H9 (cell line): Measurements from ENCODE around the gene STPG1. TPM values are rescaled to one million over a fixed set of nuclear protein-coding genes. Genes with fewer than 3 reads are reported as not detected.

ENCODE experiments used
- DNase-seq: peaks from one replicate; pipeline ENCODE4 v3.0.0-alpha.2; 2017
- H2AFZ ChIP-seq: one replicate; pipeline ENCODE4 v1.6.1; 2013; ENCODE audit warnings: mild to moderate bottlenecking, low read length, control low read depth, moderate library complexity
- H2AK5ac ChIP-seq: 2 replicates; pipeline ENCODE4 v1.6.1; 2013; ENCODE audit warnings: low read length, control low read depth, mixed read lengths; ENCODE audit not compliant: insufficient read length
- H2BK120ac ChIP-seq: one replicate; pipeline ENCODE4 v1.6.1; 2013; ENCODE audit warnings: low read depth, mild to moderate bottlenecking, low read length, control low read depth, inconsistent platforms; ENCODE audit not compliant: poor library complexity, severe bottlenecking
- H2BK12ac ChIP-seq: 2 replicates; pipeline ENCODE4 v1.6.1; 2013; ENCODE audit warnings: low read length, control low read depth, mixed read lengths, low read depth; ENCODE audit not compliant: insufficient read length
- H2BK15ac ChIP-seq: 2 replicates; pipeline ENCODE4 v1.6.1; 2013; ENCODE audit warnings: low read depth, low read length, control low read depth
- H2BK20ac ChIP-seq: one replicate; pipeline ENCODE4 v1.6.1; 2013; ENCODE audit warnings: low read depth, mild to moderate bottlenecking, low read length, control low read depth, inconsistent platforms; ENCODE audit not compliant: poor library complexity, severe bottlenecking
- H2BK5ac ChIP-seq: 2 replicates; pipeline ENCODE4 v1.6.1; 2013; ENCODE audit warnings: low read length, control low read depth, mixed read lengths; ENCODE audit not compliant: insufficient read length
- H3K14ac ChIP-seq: 2 replicates; pipeline ENCODE4 v1.6.1; 2013; ENCODE audit warnings: low read length, control low read depth; ENCODE audit not compliant: insufficient read depth
- H3K18ac ChIP-seq: 2 replicates; pipeline ENCODE4 v1.6.1; 2013; ENCODE audit warnings: low read depth, mild to moderate bottlenecking, mixed read lengths, low read length, control low read depth; ENCODE audit not compliant: insufficient read length
- H3K23ac ChIP-seq: 2 replicates; pipeline ENCODE4 v1.6.1; 2013; ENCODE audit warnings: low read length, control low read depth, mixed read lengths, low read depth; ENCODE audit not compliant: insufficient read length
- H3K23me2 ChIP-seq: 2 replicates; pipeline ENCODE4 v1.6.1; 2013; ENCODE audit warnings: low read depth, mild to moderate bottlenecking, mixed read lengths, low read length, control low read depth; ENCODE audit not compliant: insufficient read length, poor library complexity, severe bottlenecking
- H3K27ac ChIP-seq: 2 replicates; pipeline ENCODE4 v1.5.1; 2013; ENCODE audit warnings: low read length, control low read depth, mixed read lengths, low read depth; ENCODE audit not compliant: insufficient read length
- H3K27me3 ChIP-seq: 2 replicates; pipeline ENCODE4 v1.6.1; 2013; ENCODE audit warnings: low read length, control low read depth, inconsistent platforms; ENCODE audit not compliant: insufficient read depth
- H3K4ac ChIP-seq: 2 replicates; pipeline ENCODE4 v1.6.1; 2013; ENCODE audit warnings: low read depth, mild to moderate bottlenecking, control low read depth, inconsistent platforms, low read length, moderate library complexity
- H3K4me1 ChIP-seq: 2 replicates; pipeline ENCODE4 v1.6.1; 2013; ENCODE audit warnings: low read length, control low read depth, inconsistent platforms; ENCODE audit not compliant: insufficient read depth
- H3K4me2 ChIP-seq: 2 replicates; pipeline ENCODE4 v1.6.1; 2013; ENCODE audit warnings: low read length, control low read depth, mixed read lengths; ENCODE audit not compliant: insufficient read length, insufficient read depth
- H3K56ac ChIP-seq: 2 replicates; pipeline ENCODE4 v1.6.1; 2013; ENCODE audit warnings: low read depth, mild to moderate bottlenecking, mixed read lengths, low read length, control low read depth; ENCODE audit not compliant: insufficient read length
- H3K79me1 ChIP-seq: 2 replicates; pipeline ENCODE4 v1.6.1; 2013; ENCODE audit warnings: low read depth, mild to moderate bottlenecking, moderate library complexity, low read length, control low read depth, inconsistent platforms; ENCODE audit not compliant: insufficient read depth, poor library complexity, severe bottlenecking
- H3K79me2 ChIP-seq: 2 replicates; pipeline ENCODE4 v1.6.1; 2013; ENCODE audit warnings: low read length, control low read depth, inconsistent platforms; ENCODE audit not compliant: insufficient read depth
- H3K9ac ChIP-seq: 2 replicates; pipeline ENCODE4 v1.6.1; 2013; ENCODE audit warnings: low read length, control low read depth, mixed read lengths; ENCODE audit not compliant: insufficient read length; ENCODE audit errors: extremely low read depth
- H3K9me3 ChIP-seq: one replicate; pipeline ENCODE4 v1.6.1; 2013; ENCODE audit warnings: low read depth, low read length, inconsistent platforms; ENCODE audit not compliant: control insufficient read depth
- H3T11ph ChIP-seq: one replicate; pipeline ENCODE4 v1.6.1; 2013; ENCODE audit warnings: mild to moderate bottlenecking, low read length, control low read depth, inconsistent platforms
- H4K20me1 ChIP-seq: one replicate; pipeline ENCODE4 v1.6.1; 2013; ENCODE audit not compliant: control insufficient read depth, insufficient read length, insufficient read depth
- H4K5ac ChIP-seq: 2 replicates; pipeline ENCODE4 v1.6.1; 2013; ENCODE audit warnings: low read depth, mild to moderate bottlenecking, mixed read lengths, low read length, control low read depth; ENCODE audit not compliant: insufficient read length
- H4K8ac ChIP-seq: replicated peaks from 2 replicates; pipeline ENCODE4 v1.6.1; 2013; ENCODE audit warnings: low read length, control low read depth, mixed read lengths, low read depth; ENCODE audit not compliant: insufficient read length
- H4K91ac ChIP-seq: 2 replicates; pipeline ENCODE4 v1.6.1; 2013; ENCODE audit warnings: low read depth, mild to moderate bottlenecking, moderate library complexity, mixed read lengths, low read length, control low read depth; ENCODE audit not compliant: insufficient read length
- H3K27ac Mint-ChIP-seq, 3 experiments: 2 replicates in 2 of 3; 3 replicates in 1 of 3; pipeline ENCODE4 v1.8.0; 2020 to 2021; ENCODE audit warnings: mixed read lengths in 3 of 3, mild to moderate bottlenecking in 1 of 3, moderate library complexity in 1 of 3
- H3K27me3 Mint-ChIP-seq: 2 replicates; pipeline ENCODE4 v1.8.0; 2021; ENCODE audit warnings: low read depth, mild to moderate bottlenecking, moderate library complexity, mixed read lengths
- H3K36me3 Mint-ChIP-seq, 3 experiments: 2 replicates in 2 of 3; 3 replicates in 1 of 3; pipeline ENCODE4 v1.8.0; 2020 to 2021; ENCODE audit warnings: low read depth in 3 of 3, mixed read lengths in 3 of 3; ENCODE audit not compliant: insufficient read depth in 1 of 3
- H3K4me1 Mint-ChIP-seq, 2 experiments: 2 replicates each; pipeline ENCODE4 v1.8.0; 2020; ENCODE audit warnings: mixed read lengths in 2 of 2
- H3K4me3 Mint-ChIP-seq, 2 experiments: 2 replicates in 1 of 2; 3 replicates in 1 of 2; pipeline ENCODE4 v1.8.0; 2020 to 2021; ENCODE audit warnings: mild to moderate bottlenecking in 2 of 2, mixed read lengths in 2 of 2, moderate library complexity in 1 of 2
- H3K9me3 Mint-ChIP-seq, 2 experiments: 2 replicates in 1 of 2; 3 replicates in 1 of 2; pipeline ENCODE4 v1.8.0; 2020; ENCODE audit warnings: mild to moderate bottlenecking in 2 of 2, mixed read lengths in 2 of 2, moderate library complexity in 1 of 2
- CTCF ChIP-seq: fragments of 200-600 bp; sonication (generic); conservative IDR thresholded peaks from 3 replicates; pipeline ENCODE4 v1.8.0; 2021; ENCODE audit warnings: antibody characterized with exemption, mild to moderate bottlenecking
- WGBS: extraction: QIAGEN DNeasy Blood & Tissue Kit; methylation state at CpG from one replicate; pipeline ENCODE4 v1.1.7; 2013; ENCODE audit warnings: missing lambda C conversion rate, low lambda C conversion rate, mixed read lengths; ENCODE audit not compliant: insufficient read length; ENCODE audit errors: extremely low coverage; 5-methylcytosine and 5-hydroxymethylcytosine counted together
- total RNA-seq: library from RNA; stranded (reverse); gene quantifications from 2 replicates; pipeline ENCODE4 v1.2.1, GENCODE V29; 2021

The STPG1 gene
- total RNA-seq, 1 experiment from 2014 or later, result 8.3 TPM

DNA sequence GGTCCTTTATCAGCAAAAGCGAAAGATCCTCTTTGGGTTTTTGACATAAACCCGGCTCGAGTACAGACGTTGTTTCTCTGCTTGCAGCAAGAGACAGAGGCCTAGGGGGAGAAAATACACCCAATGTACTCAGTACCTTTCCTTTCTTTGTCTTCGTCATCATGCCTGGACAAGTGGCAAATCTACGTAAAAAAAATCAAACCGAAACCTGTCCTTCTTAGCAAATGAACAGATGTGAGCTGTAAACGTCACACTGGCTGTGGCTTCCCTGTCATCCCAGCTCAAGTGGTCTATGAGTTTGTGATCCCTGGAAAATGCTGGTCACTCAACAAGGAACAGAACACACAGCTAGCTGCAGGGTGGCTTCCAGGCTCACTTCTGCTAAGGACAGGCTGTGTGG lies 39.9 kb downstream of the STPG1 start:
- DNase-seq, result no peak
- H3K9me3 Mint-ChIP-seq, result no peaks in the 10 kb centered on the region
- H3K27ac Mint-ChIP-seq, result peak overlapping the region; percentile 85 to 93 (median 89); a peak in 6 of 7 replicates
- no peak overlapping the region for H2BK120ac ChIP-seq
- H4K8ac ChIP-seq, result no peak overlapping the region
- no peak overlapping the region for H4K91ac ChIP-seq
- H3K4me3 Mint-ChIP-seq, result no peak overlapping the region
- H2AK5ac ChIP-seq, result no peak overlapping the region
- WGBS, result no CpG with 5 or more reads among the region's 8 CpGs
- H2BK12ac ChIP-seq, result no peak overlapping the region
- no peak for TF ChIP-seq CTCF
- H3K18ac ChIP-seq, result no peak overlapping the region
- H2BK20ac ChIP-seq, result no peak overlapping the region
- no peaks in the 10 kb centered on the region for H4K20me1 ChIP-seq
- no peak overlapping the region for H3K4ac ChIP-seq
- H3K27me3 Mint-ChIP-seq, result no peaks in the 10 kb centered on the region
- no peak overlapping the region for H3K23ac ChIP-seq
- no peak overlapping the region for H3T11ph ChIP-seq
- H3K4me2 ChIP-seq, result no peak overlapping the region
- no peak overlapping the region for H2AFZ ChIP-seq
- H2BK5ac ChIP-seq, result no peak overlapping the region
- H3K79me2 ChIP-seq, result no peaks in the 10 kb centered on the region
- H3K36me3 Mint-ChIP-seq, result peaks cover 0 to 12% (median 11%) of the 10 kb centered on the region in 3 experiments; a peak in 6 of 7 replicates
- H3K27ac ChIP-seq, result no peak overlapping the region
- no peaks in the 10 kb centered on the region for H3K79me1 ChIP-seq
- H3K4me1 Mint-ChIP-seq, result peaks cover 20 to 33% of the 10 kb centered on the region in 2 experiments
- H3K9me3 ChIP-seq, result no peaks in the 10 kb centered on the region
- no peak overlapping the region for H4K5ac ChIP-seq
- no peaks in the 10 kb centered on the region for H3K27me3 ChIP-seq
- no peak overlapping the region for H2BK15ac ChIP-seq
- H3K9ac ChIP-seq, result no peak overlapping the region
- no peaks in the 10 kb centered on the region for H3K23me2 ChIP-seq
- H3K14ac ChIP-seq, result no peak overlapping the region
- no peak overlapping the region for H3K56ac ChIP-seq
- no peaks in the 10 kb centered on the region for H3K4me1 ChIP-seq
